ENCODE data around the gene TBC1D5. TPM values are rescaled to one million over a fixed set of nuclear protein-coding genes. Genes with fewer than 3 reads are reported as not detected.
"Not testable (repeated sequence)": the region's sequence is repeated elsewhere in the genome, so short reads cannot be mapped to it uniquely, and the experiment has no call there.

The TBC1D5 gene
- total and polyA plus RNA-seq, 2 of the 4 experiments (the other 2 are of a cell fraction) = 16.4 to 57.0 TPM

DNA sequence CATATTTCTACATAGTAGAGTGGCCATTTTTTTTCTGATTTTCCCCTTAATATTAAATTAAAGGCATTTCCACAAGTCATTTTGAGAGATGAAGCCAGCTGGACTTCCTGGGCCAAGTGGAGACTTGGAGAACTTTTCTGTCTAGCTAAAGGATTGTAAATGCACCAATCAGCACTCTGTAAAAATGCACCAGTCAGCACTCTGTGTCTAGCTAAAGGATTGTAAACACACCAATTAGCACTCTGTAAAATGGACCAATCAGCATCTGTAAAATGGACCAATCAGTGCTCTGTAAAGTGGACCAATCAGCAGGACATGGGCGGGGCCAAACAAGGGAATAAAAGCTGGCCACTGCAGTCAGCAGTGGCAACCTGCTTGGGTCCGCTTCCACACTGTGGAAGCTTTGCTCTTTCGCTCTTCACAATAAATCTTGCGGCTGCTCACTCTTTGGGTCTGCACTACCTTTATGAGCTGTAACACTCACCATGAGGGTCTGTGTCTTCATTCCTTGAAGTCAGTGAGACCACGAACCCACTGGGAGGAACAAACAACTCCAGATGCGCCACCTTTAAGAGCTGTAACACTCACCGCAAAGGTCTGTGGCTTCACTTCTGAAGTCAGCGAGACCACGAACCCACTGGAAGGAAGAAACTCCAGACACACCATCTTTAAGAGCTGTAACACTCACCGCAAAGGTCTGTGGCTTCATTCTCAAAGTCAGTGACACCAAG lies 31.9 kb upstream of the TBC1D5 start:
- TF ChIP-seq MAFK (IDR thresholded peaks at IDR 0.05; ENCODE audit: low read depth, low read length) = 0 out of 2 replicates have a peak, but pooled peaks have one; percentile 25
- H3K23ac ChIP-seq (ENCODE audit: low read depth, low read length); intact Hi-C loops (cut with micrococcal nuclease); dilution Hi-C loops (cut with HindIII; ENCODE audit: low sequenced_read_pairs, unreplicated experiment); H3K4me2 ChIP-seq (ENCODE audit: low read depth, low read length); CTCF ChIA-PET; H2BK15ac ChIP-seq (ENCODE audit: low read depth, low read length); H3K9me1 ChIP-seq (ENCODE audit: insufficient read depth, low read length); H2AFZ ChIP-seq (replicated peaks; ENCODE audit: low read length, poor library complexity); H3K9ac ChIP-seq (ENCODE audit: low read depth, low read length); H3K79me1 ChIP-seq (ENCODE audit: low read depth in 1 of 2, low read length in 2 of 2); H2BK120ac ChIP-seq (ENCODE audit: low read depth, low read length); H3K4me1 ChIP-seq (ENCODE audit: control insufficient read depth, insufficient read depth, low read length); H2AK5ac ChIP-seq (ENCODE audit: low read depth, low read length); H3K4ac ChIP-seq (ENCODE audit: low read depth, low read length); H4K5ac ChIP-seq (ENCODE audit: low read depth, low read length); in situ Hi-C loops (cut with MboI; ENCODE audit: low sequenced_read_pairs); DNase-seq; H2BK20ac ChIP-seq (ENCODE audit: low read depth, low read length); H3K4me3 ChIP-seq (ENCODE audit: insufficient read depth, low read depth, low read length); POLR2A ChIA-PET (ENCODE audit: unreplicated experiment); ATAC-seq (ENCODE audit: low read depth); H3K36me3 ChIP-seq (ENCODE audit: control insufficient read depth, insufficient read depth, low read length); H2BK5ac ChIP-seq (ENCODE audit: low read depth, low read length, poor library complexity, severe bottlenecking); H3K56ac ChIP-seq (ENCODE audit: extremely low read depth, insufficient read depth, low read length); BruUV-seq (replicated peaks); H4K20me1 ChIP-seq (ENCODE audit: insufficient read depth, low read length); H3K18ac ChIP-seq (ENCODE audit: low read depth, low read length); H4K8ac ChIP-seq (ENCODE audit: low read depth in 2 of 2, low read length in 2 of 2); H3K27ac ChIP-seq (ENCODE audit: insufficient read depth, low read length); H3K14ac ChIP-seq (replicated peaks; ENCODE audit: low read depth, low read length); H3K27me3 ChIP-seq (ENCODE audit: control insufficient read depth, insufficient read depth, low read length); H4K91ac ChIP-seq (ENCODE audit: insufficient read depth, low read depth, low read length); H3K9me3 ChIP-seq (ENCODE audit: control insufficient read depth, insufficient read depth, low read length); H2AK9ac ChIP-seq (replicated peaks; ENCODE audit: low read depth, low read length, poor library complexity): not testable (repeated sequence)
- WGBS, 2 experiments (ENCODE audit: extremely low coverage in 2 of 2, insufficient read length in 1 of 2) = 77% methylated on average over 4 of the region's 10 CpGs; no CpG with 5 or more reads in 1 of the 2 experiments

All from IMR-90 (cell line).